Left forelimb (tissue), 1 donor: ENCODE measurements around the gene ITGA11.
"Not testable (repeated sequence)": the region's sequence is repeated elsewhere in the genome, so short reads cannot be mapped to it uniquely, and the experiment has no call there.

Experiments
- DNase-seq: peaks from one replicate; pipeline ENCODE4 v3.0.0-alpha.2; 2018; ENCODE audit warnings: low spot score

Gene ITGA11

GRCh38 chr15:68411343-68411675, 20.7 kb downstream of the ITGA11 start:
- DNase-seq = peak; percentile 22

GRCh38 chr15:68410466-68411342, 21.3 kb downstream of the ITGA11 start:
- DNase-seq = peak; percentile 36

GRCh38 chr15:68409736-68410370, 22.1 kb downstream of the ITGA11 start:
- peak; percentile 14 for DNase-seq

- DNase-seq = peak; percentile 18
Measured at GRCh38 chr15:68408971-68409370, 23.0 kb downstream of the ITGA11 start.

- DNase-seq = peak; percentile 55
Measured at GRCh38 chr15:68407886-68408881, 23.8 kb downstream of the ITGA11 start.

GRCh38 chr15:68407141-68407885, 24.6 kb downstream of the ITGA11 start:
- peak; percentile 55 for DNase-seq

GRCh38 chr15:68405378-68406250, 26.3 kb downstream of the ITGA11 start:
- DNase-seq = peak; percentile 30

- peak; percentile 48 for DNase-seq
Measured at GRCh38 chr15:68404056-68404798, 27.7 kb downstream of the ITGA11 start.

- no peak for DNase-seq
Measured at GRCh38 chr15:68403161-68403941, 28.6 kb downstream of the ITGA11 start.

- peak; percentile 50 for DNase-seq
Measured at GRCh38 chr15:68402432-68403160, 29.4 kb downstream of the ITGA11 start.

- peak; percentile 4 for DNase-seq
Measured at GRCh38 chr15:68401496-68402431, 30.2 kb downstream of the ITGA11 start.

- no peak for DNase-seq
Measured at GRCh38 chr15:68400066-68400456, 31.9 kb downstream of the ITGA11 start.

GRCh38 chr15:68399096-68400065, 32.6 kb downstream of the ITGA11 start:
- no peak for DNase-seq

GRCh38 chr15:68397999-68398398, 34.0 kb downstream of the ITGA11 start:
- DNase-seq = not testable (repeated sequence)

- no peak for DNase-seq
Measured at GRCh38 chr15:68396068-68396467, 35.9 kb downstream of the ITGA11 start.

- peak; percentile 53 for DNase-seq
Measured at GRCh38 chr15:68391121-68391520, 40.8 kb downstream of the ITGA11 start.
